Smooth muscle cell (in vitro differentiated cells): Measurements from ENCODE around the gene ARHGAP45. TPM values are rescaled to one million over a fixed set of nuclear protein-coding genes. Genes with fewer than 3 reads are reported as not detected.

Experiments
- DNase-seq: peaks from one replicate; lab custom pipeline; 2025; ENCODE audit not compliant: unreplicated experiment; lab: John Stamatoyannopoulos, UW
- H2AFZ ChIP-seq: fragments of 200-600 bp; sonication (generic); 2 replicates; pipeline ENCODE4 v1.6.0; 2016; ENCODE audit warnings: antibody characterized with exemption, low read depth, mild to moderate bottlenecking
- H3F3A ChIP-seq: fragments of 200-600 bp; sonication (generic); 2 replicates; pipeline ENCODE4 v1.6.0; 2017; ENCODE audit warnings: antibody characterized with exemption, low read depth
- H3K27ac ChIP-seq: fragments of 200-600 bp; sonication (generic); 2 replicates; pipeline ENCODE4 v1.5.1; 2016; ENCODE audit warnings: low read depth, mild to moderate bottlenecking
- H3K27me3 ChIP-seq: fragments of 200-600 bp; sonication (generic); 2 replicates; pipeline ENCODE4 v1.6.1; 2016; ENCODE audit warnings: low read depth, mild to moderate bottlenecking
- H3K36me3 ChIP-seq: fragments of 200-600 bp; sonication (generic); 2 replicates; pipeline ENCODE4 v1.5.1; 2016; ENCODE audit warnings: low read depth
- H3K4me1 ChIP-seq: fragments of 200-600 bp; sonication (generic); 2 replicates; pipeline ENCODE4 v1.5.1; 2016; ENCODE audit warnings: low read depth
- H3K4me2 ChIP-seq: fragments of 200-600 bp; sonication (generic); 2 replicates; pipeline ENCODE4 v1.6.0; 2016; ENCODE audit warnings: mild to moderate bottlenecking
- H3K4me3 ChIP-seq: fragments of 200-600 bp; sonication (generic); 2 replicates; pipeline ENCODE4 v1.5.1; 2016; ENCODE audit warnings: mild to moderate bottlenecking
- H3K79me2 ChIP-seq: fragments of 200-600 bp; sonication (generic); 2 replicates; pipeline ENCODE4 v1.6.0; 2016; ENCODE audit warnings: low read depth, mild to moderate bottlenecking
- H3K9ac ChIP-seq: fragments of 200-600 bp; sonication (generic); 2 replicates; pipeline ENCODE4 v1.6.0; 2016; ENCODE audit warnings: low read depth
- H3K9me3 ChIP-seq: fragments of 200-600 bp; sonication (generic); replicated peaks from 2 replicates; pipeline ENCODE4 v1.5.1; 2016; ENCODE audit warnings: low read depth
- H4K20me1 ChIP-seq: fragments of 200-600 bp; sonication (generic); 2 replicates; pipeline ENCODE4 v1.6.0; 2016; ENCODE audit warnings: low read depth
- CTCF ChIP-seq: fragments of 200-600 bp; sonication (generic); IDR thresholded peaks from 2 replicates; pipeline ENCODE4 v1.5.1; 2017; ENCODE audit warnings: borderline replicate concordance, mild to moderate bottlenecking, antibody characterized with exemption; ENCODE audit not compliant: insufficient read depth, poor library complexity, severe bottlenecking
- WGBS: methylation state at CpG from one replicate; pipeline ENCODE4 v1.1.7; 2016; ENCODE audit warnings: low lambda C conversion rate; 5-methylcytosine and 5-hydroxymethylcytosine counted together
- polyA plus RNA-seq: library from polyadenylated mRNA; unstranded; fragments of >200 nt; fragmentation: Nextera tagmentation; extraction: Ambion mirVana; gene quantifications from 2 replicates; pipeline ENCODE4 v1.2.1, GENCODE V29; 2016
- total RNA-seq: library from RNA; depleted of rRNA; stranded (reverse); fragments of >200 nt; gene quantifications from 2 replicates; pipeline ENCODE4 v1.2.3, GENCODE V29; 2014

The ARHGAP45 gene
- total and polyA plus RNA-seq, 2 experiments from 2014 or later: 4.4 to 8.0 TPM

- Histone ChIP-seq H3K27me3 (no peaks in the 10 kb centered on the region), H3K4me2 (no peak overlapping the region), H2AFZ (no peak overlapping the region), H3K9ac (no peak overlapping the region), H3K9me3 (peaks cover 19% of the 10 kb centered on the region), H3K36me3 (peaks cover 26% of the 10 kb centered on the region), H3K4me1 (no peaks in the 10 kb centered on the region), H3K79me2 (no peaks in the 10 kb centered on the region), H3K4me3 (no peak overlapping the region), H3F3A (no peaks in the 10 kb centered on the region), H3K27ac (no peak overlapping the region), H4K20me1 (no peaks in the 10 kb centered on the region)
- no peak for TF ChIP-seq CTCF
- WGBS: 80% methylated on average over 3 of the region's 3 CpGs
- DNase-seq: no peak
Measured at GRCh38 chr19:1057176-1057855, 9.7 kb upstream of the ARHGAP45 start.

- Histone ChIP-seq H3K4me1 (no peaks in the 10 kb centered on the region), H3K4me2 (no peak overlapping the region), H3K4me3 (no peak overlapping the region), H4K20me1 (no peaks in the 10 kb centered on the region), H3K36me3 (peaks cover 26% of the 10 kb centered on the region), H3K9me3 (peaks cover 19% of the 10 kb centered on the region), H3K9ac (no peak overlapping the region), H3F3A (no peaks in the 10 kb centered on the region), H3K79me2 (no peaks in the 10 kb centered on the region), H2AFZ (no peak overlapping the region), H3K27me3 (no peaks in the 10 kb centered on the region), H3K27ac (no peak overlapping the region)
- WGBS: 100% methylated on average over 5 of the region's 5 CpGs
- DNase-seq: no peak
- TF ChIP-seq CTCF: no peak
Measured at GRCh38 chr19:1058112-1058511, 8.9 kb upstream of the ARHGAP45 start.

GRCh38 chr19:1060689-1061088, 6.3 kb upstream of the ARHGAP45 start:
- Histone ChIP-seq H3K4me2 (no peak overlapping the region), H3F3A (peaks cover 5% of the 10 kb centered on the region), H3K4me1 (no peaks in the 10 kb centered on the region), H3K79me2 (no peaks in the 10 kb centered on the region), H3K9me3 (peaks cover 19% of the 10 kb centered on the region), H3K9ac (no peak overlapping the region), H2AFZ (no peak overlapping the region), H3K4me3 (no peak overlapping the region), H4K20me1 (no peaks in the 10 kb centered on the region), H3K27ac (no peak overlapping the region), H3K36me3 (peaks cover 22% of the 10 kb centered on the region), H3K27me3 (no peaks in the 10 kb centered on the region)
- WGBS: 95% methylated on average over 5 of the region's 5 CpGs
- DNase-seq: no peak
- TF ChIP-seq CTCF: no peak

- peaks cover 13% of the 10 kb centered on the region for H3K9me3 ChIP-seq
- no peak overlapping the region for H3K4me2 ChIP-seq
- peaks cover 9% of the 10 kb centered on the region for H3K36me3 ChIP-seq
- no peaks in the 10 kb centered on the region for H3K27me3 ChIP-seq
- H3K4me3 ChIP-seq: no peak overlapping the region
- no peak for DNase-seq
- H3K27ac ChIP-seq: no peak overlapping the region
- TF ChIP-seq CTCF: no peak
- H3F3A ChIP-seq: peaks cover 5% of the 10 kb centered on the region
- H4K20me1 ChIP-seq: no peaks in the 10 kb centered on the region
- H3K79me2 ChIP-seq: no peaks in the 10 kb centered on the region
- H3K9ac ChIP-seq: no peak overlapping the region
- peaks cover 6% of the 10 kb centered on the region for H3K4me1 ChIP-seq
- H2AFZ ChIP-seq: no peak overlapping the region
- WGBS: 98% methylated on average over 16 of the region's 20 CpGs
Measured at GRCh38 chr19:1061987-1062386, 5.0 kb upstream of the ARHGAP45 start.
